GM12874 (cell line): ENCODE data around the gene KCTD21.

Experiments
- TF ChIP-seq, protein P1 (sequence below): IDR thresholded peaks from 2 replicates; pipeline ENCODE4 v1.5.1; 2011; ENCODE audit warnings: low read depth, mild to moderate bottlenecking, control low read depth, low read length, moderate library complexity; ENCODE audit not compliant: insufficient read depth

The KCTD21 gene

DNA sequence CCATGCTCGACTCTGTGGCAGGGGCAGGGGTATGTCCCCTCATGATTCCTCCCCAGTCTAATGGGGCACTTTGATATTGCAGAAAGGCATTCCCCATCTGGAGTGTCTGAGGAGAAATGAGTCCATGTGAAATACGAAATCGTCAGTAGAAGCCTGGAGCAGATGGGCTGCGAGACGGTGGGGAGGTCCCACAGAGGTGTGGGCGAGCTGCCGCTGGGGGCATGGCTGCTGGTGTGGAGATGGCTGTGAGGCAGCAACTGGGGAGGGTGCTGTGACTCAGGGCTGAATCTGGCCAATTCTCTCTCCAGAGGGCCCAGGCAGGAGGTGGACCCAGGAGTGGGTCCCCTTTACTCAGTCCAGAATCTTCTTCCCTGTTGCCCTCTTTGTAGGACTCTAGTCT is 11.2 kb downstream of the KCTD21 start:
- TF ChIP-seq, protein P1, sequence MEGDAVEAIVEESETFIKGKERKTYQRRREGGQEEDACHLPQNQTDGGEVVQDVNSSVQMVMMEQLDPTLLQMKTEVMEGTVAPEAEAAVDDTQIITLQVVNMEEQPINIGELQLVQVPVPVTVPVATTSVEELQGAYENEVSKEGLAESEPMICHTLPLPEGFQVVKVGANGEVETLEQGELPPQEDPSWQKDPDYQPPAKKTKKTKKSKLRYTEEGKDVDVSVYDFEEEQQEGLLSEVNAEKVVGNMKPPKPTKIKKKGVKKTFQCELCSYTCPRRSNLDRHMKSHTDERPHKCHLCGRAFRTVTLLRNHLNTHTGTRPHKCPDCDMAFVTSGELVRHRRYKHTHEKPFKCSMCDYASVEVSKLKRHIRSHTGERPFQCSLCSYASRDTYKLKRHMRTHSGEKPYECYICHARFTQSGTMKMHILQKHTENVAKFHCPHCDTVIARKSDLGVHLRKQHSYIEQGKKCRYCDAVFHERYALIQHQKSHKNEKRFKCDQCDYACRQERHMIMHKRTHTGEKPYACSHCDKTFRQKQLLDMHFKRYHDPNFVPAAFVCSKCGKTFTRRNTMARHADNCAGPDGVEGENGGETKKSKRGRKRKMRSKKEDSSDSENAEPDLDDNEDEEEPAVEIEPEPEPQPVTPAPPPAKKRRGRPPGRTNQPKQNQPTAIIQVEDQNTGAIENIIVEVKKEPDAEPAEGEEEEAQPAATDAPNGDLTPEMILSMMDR: no peak

DNA sequence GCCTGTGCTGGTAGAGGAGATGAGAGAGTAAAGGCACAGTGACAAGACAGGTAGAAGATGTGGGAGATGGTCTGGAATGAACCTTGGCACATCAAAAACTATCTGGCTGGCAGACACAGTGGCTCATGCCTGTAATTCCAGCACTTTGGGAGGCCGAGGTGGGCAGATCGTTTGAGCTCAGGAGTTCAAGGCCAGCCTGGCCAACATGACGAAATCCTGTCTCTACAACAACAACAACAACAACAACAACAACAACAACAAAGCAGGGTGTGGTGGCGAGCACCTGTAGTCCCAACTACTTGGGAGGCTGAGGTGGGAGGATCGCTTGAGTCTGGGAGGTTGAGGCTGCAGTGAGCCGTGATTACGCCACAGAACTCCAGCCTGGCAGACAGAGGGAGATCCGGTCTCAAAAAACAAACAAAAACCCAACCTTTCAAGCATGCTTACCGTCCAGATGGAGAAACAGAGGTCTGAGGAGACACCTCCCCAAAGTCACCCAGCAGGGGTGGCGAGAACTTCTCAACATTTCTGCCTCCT is 11.8 kb downstream of the KCTD21 start:
- TF ChIP-seq, protein P1: no peak

DNA sequence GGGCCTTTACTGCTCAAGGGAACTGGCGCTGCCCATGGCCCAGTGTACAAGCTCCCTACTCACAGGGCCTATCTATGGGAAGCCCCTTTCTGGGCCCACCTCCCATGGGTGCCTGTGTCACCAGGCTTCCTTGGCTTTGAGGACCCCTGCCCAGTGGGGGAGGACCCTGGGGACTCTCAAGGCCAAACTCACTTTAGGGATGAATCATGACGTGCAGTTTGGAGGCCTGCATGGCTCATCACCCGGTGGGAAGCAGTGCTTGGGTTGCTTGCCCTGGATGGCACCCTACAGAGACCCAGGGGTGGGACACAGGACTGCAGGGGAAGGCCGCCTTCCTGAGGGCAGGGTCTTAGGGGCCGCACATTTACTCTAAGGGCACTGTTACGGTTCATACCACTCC is 16.5 kb downstream of the KCTD21 start:
- TF ChIP-seq, protein P1: no peak

DNA sequence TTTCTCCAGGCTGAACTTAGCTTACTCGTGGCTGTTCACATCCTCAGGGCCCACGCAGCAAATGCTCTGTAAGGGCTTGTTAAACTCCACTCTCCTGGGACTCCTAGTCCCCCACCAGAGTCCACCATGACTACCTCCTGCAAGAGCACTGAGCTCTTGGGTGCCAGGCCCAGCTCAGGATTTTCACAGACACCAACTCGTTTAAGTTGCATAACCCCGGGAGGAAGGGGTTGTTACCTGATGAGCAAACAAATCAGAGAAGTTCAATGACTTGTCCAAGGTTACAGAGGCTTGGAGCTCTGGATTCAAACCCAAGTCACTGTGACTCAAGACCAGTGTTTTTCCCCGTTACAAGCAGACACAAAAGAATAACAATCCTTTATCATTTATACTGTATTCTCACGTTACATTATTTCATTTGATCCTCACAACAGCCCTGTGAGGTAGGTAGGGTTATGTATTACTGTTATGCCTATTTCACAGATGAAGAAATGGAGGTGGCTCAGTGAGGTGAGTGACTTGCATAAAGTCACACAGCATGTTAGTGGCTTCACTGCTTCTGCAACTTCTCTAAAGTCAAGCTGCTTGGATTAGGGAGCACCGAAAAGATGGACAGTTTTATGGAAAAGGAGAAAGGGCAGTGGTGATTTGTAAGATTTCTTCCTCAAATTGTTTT is 17.4 kb downstream of the KCTD21 start:
- TF ChIP-seq, protein P1: no peak

DNA sequence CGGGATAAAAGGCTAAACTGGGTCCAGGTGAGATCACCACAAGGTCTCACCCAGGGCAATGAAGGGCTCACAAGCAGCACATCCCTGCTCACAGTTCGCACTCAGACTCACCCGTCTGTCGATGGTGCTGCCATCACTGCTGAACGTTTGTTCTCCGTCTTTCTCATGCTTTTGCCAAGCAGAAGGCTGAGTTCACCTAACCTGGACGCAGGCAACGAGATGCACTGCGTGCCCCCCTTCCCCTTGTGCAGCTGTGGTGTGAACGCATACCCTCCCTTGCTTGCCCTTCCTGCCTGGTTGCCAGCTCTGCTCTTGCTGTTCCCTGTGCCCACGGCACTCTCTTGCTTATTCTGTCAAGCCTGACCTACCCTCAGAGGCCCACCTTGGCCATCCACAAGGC is 18.0 kb downstream of the KCTD21 start:
- TF ChIP-seq, protein P1: no peak

DNA sequence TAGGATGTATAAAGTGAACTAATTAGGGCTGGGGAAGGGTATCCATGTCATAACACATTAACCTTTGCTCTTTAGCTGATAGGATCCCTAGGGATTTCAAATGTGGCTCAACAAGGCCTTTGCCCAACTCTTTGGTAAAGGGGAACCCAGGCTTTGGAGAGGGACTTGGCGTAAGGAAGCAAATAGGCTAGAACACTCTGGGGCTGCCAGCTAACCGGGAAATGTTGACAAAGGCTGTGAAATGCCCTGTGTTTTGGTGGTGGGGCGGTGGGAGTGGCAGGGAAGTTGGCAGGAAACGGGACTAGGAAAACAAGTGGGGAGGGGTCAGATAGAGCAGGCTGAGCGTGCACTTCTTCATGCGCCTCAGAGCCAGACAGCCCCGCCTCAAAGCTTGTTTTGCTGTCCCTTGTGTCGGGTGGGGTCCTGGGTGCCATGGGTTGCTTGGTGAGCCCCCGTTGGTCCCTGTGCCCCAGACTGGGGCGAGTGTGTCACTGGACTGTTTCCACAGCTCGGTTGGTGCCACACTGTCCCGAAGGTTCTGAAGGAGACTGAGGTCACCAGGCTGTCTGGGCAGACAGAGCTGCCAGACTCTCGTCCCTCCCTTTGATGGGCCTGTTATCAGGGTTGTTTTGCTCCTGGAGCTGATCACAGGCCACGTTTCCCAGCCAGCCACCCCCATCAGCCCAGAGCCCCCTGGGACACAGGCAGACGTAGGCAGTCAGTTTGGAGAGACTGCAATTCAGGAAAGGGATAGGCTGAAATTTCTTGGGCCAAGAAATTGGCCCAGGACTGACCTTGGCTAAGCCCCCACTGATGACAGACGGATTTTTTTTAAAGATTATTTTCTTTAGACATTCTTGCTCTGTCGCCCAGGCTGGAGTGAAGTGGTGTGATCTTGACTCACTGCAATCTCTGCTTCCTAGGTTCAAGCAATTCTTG is 19.6 kb downstream of the KCTD21 start:
- TF ChIP-seq, protein P1: no peak

DNA sequence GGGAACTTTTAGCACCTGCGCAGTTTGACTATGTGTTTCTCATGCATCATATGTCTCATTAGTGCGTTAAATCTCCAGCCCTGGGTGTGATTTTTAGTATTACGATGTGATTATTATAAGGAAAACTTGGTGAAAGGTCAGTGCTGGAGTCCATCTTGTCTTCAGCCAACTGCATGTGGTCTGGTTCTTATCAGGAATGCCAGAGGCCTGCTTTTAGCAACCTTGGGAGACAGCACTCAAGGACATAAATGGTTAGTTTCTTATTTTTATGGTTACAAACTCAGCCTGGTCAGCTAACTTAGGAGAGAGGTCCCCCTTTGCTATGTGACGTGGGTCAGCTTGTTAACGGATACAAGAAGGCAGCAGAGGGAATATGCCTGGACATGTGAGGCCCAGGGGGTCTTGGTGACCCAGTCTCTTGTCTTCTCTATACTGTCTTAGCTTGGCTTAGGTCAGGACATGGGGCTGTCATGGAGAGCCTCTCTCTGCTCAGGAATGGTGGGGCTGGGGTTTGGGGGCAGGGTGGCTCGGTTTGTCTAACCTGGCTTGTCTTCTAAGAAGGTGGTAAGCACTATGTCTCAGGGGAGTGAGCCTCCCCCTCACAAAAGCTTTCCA is 21.5 kb downstream of the KCTD21 start:
- TF ChIP-seq, protein P1: no peak
